H9 (cell line): ENCODE measurements around the gene FASTK. TPM values are rescaled to one million over a fixed set of nuclear protein-coding genes. Genes with fewer than 3 reads are reported as not detected.

ENCODE experiments used
- DNase-seq: peaks from one replicate; pipeline ENCODE4 v3.0.0-alpha.2; 2017
- H2AFZ ChIP-seq: one replicate; pipeline ENCODE4 v1.6.1; 2013; ENCODE audit warnings: mild to moderate bottlenecking, low read length, control low read depth, moderate library complexity
- H2AK5ac ChIP-seq: 2 replicates; pipeline ENCODE4 v1.6.1; 2013; ENCODE audit warnings: low read length, control low read depth, mixed read lengths; ENCODE audit not compliant: insufficient read length
- H2BK120ac ChIP-seq: one replicate; pipeline ENCODE4 v1.6.1; 2013; ENCODE audit warnings: low read depth, mild to moderate bottlenecking, low read length, control low read depth, inconsistent platforms; ENCODE audit not compliant: poor library complexity, severe bottlenecking
- H2BK12ac ChIP-seq: 2 replicates; pipeline ENCODE4 v1.6.1; 2013; ENCODE audit warnings: low read length, control low read depth, mixed read lengths, low read depth; ENCODE audit not compliant: insufficient read length
- H2BK15ac ChIP-seq: 2 replicates; pipeline ENCODE4 v1.6.1; 2013; ENCODE audit warnings: low read depth, low read length, control low read depth
- H2BK20ac ChIP-seq: one replicate; pipeline ENCODE4 v1.6.1; 2013; ENCODE audit warnings: low read depth, mild to moderate bottlenecking, low read length, control low read depth, inconsistent platforms; ENCODE audit not compliant: poor library complexity, severe bottlenecking
- H2BK5ac ChIP-seq: 2 replicates; pipeline ENCODE4 v1.6.1; 2013; ENCODE audit warnings: low read length, control low read depth, mixed read lengths; ENCODE audit not compliant: insufficient read length
- H3K14ac ChIP-seq: 2 replicates; pipeline ENCODE4 v1.6.1; 2013; ENCODE audit warnings: low read length, control low read depth; ENCODE audit not compliant: insufficient read depth
- H3K18ac ChIP-seq: 2 replicates; pipeline ENCODE4 v1.6.1; 2013; ENCODE audit warnings: low read depth, mild to moderate bottlenecking, mixed read lengths, low read length, control low read depth; ENCODE audit not compliant: insufficient read length
- H3K23ac ChIP-seq: 2 replicates; pipeline ENCODE4 v1.6.1; 2013; ENCODE audit warnings: low read length, control low read depth, mixed read lengths, low read depth; ENCODE audit not compliant: insufficient read length
- H3K23me2 ChIP-seq: 2 replicates; pipeline ENCODE4 v1.6.1; 2013; ENCODE audit warnings: low read depth, mild to moderate bottlenecking, mixed read lengths, low read length, control low read depth; ENCODE audit not compliant: insufficient read length, poor library complexity, severe bottlenecking
- H3K27ac ChIP-seq: 2 replicates; pipeline ENCODE4 v1.5.1; 2013; ENCODE audit warnings: low read length, control low read depth, mixed read lengths, low read depth; ENCODE audit not compliant: insufficient read length
- H3K27me3 ChIP-seq: 2 replicates; pipeline ENCODE4 v1.6.1; 2013; ENCODE audit warnings: low read length, control low read depth, inconsistent platforms; ENCODE audit not compliant: insufficient read depth
- H3K4ac ChIP-seq: 2 replicates; pipeline ENCODE4 v1.6.1; 2013; ENCODE audit warnings: low read depth, mild to moderate bottlenecking, control low read depth, inconsistent platforms, low read length, moderate library complexity
- H3K4me1 ChIP-seq: 2 replicates; pipeline ENCODE4 v1.6.1; 2013; ENCODE audit warnings: low read length, control low read depth, inconsistent platforms; ENCODE audit not compliant: insufficient read depth
- H3K4me2 ChIP-seq: 2 replicates; pipeline ENCODE4 v1.6.1; 2013; ENCODE audit warnings: low read length, control low read depth, mixed read lengths; ENCODE audit not compliant: insufficient read length, insufficient read depth
- H3K56ac ChIP-seq: 2 replicates; pipeline ENCODE4 v1.6.1; 2013; ENCODE audit warnings: low read depth, mild to moderate bottlenecking, mixed read lengths, low read length, control low read depth; ENCODE audit not compliant: insufficient read length
- H3K79me1 ChIP-seq: 2 replicates; pipeline ENCODE4 v1.6.1; 2013; ENCODE audit warnings: low read depth, mild to moderate bottlenecking, moderate library complexity, low read length, control low read depth, inconsistent platforms; ENCODE audit not compliant: insufficient read depth, poor library complexity, severe bottlenecking
- H3K79me2 ChIP-seq: 2 replicates; pipeline ENCODE4 v1.6.1; 2013; ENCODE audit warnings: low read length, control low read depth, inconsistent platforms; ENCODE audit not compliant: insufficient read depth
- H3K9ac ChIP-seq: 2 replicates; pipeline ENCODE4 v1.6.1; 2013; ENCODE audit warnings: low read length, control low read depth, mixed read lengths; ENCODE audit not compliant: insufficient read length; ENCODE audit errors: extremely low read depth
- H3K9me3 ChIP-seq: one replicate; pipeline ENCODE4 v1.6.1; 2013; ENCODE audit warnings: low read depth, low read length, inconsistent platforms; ENCODE audit not compliant: control insufficient read depth
- H3T11ph ChIP-seq: one replicate; pipeline ENCODE4 v1.6.1; 2013; ENCODE audit warnings: mild to moderate bottlenecking, low read length, control low read depth, inconsistent platforms
- H4K20me1 ChIP-seq: one replicate; pipeline ENCODE4 v1.6.1; 2013; ENCODE audit not compliant: control insufficient read depth, insufficient read length, insufficient read depth
- H4K5ac ChIP-seq: 2 replicates; pipeline ENCODE4 v1.6.1; 2013; ENCODE audit warnings: low read depth, mild to moderate bottlenecking, mixed read lengths, low read length, control low read depth; ENCODE audit not compliant: insufficient read length
- H4K8ac ChIP-seq: replicated peaks from 2 replicates; pipeline ENCODE4 v1.6.1; 2013; ENCODE audit warnings: low read length, control low read depth, mixed read lengths, low read depth; ENCODE audit not compliant: insufficient read length
- H4K91ac ChIP-seq: 2 replicates; pipeline ENCODE4 v1.6.1; 2013; ENCODE audit warnings: low read depth, mild to moderate bottlenecking, moderate library complexity, mixed read lengths, low read length, control low read depth; ENCODE audit not compliant: insufficient read length
- H3K27ac Mint-ChIP-seq, 3 experiments: 2 replicates in 2 of 3; 3 replicates in 1 of 3; pipeline ENCODE4 v1.8.0; 2020 to 2021; ENCODE audit warnings: mixed read lengths in 3 of 3, mild to moderate bottlenecking in 1 of 3, moderate library complexity in 1 of 3
- H3K27me3 Mint-ChIP-seq: 2 replicates; pipeline ENCODE4 v1.8.0; 2021; ENCODE audit warnings: low read depth, mild to moderate bottlenecking, moderate library complexity, mixed read lengths
- H3K36me3 Mint-ChIP-seq, 3 experiments: 2 replicates in 2 of 3; 3 replicates in 1 of 3; pipeline ENCODE4 v1.8.0; 2020 to 2021; ENCODE audit warnings: low read depth in 3 of 3, mixed read lengths in 3 of 3; ENCODE audit not compliant: insufficient read depth in 1 of 3
- H3K4me1 Mint-ChIP-seq, 2 experiments: 2 replicates each; pipeline ENCODE4 v1.8.0; 2020; ENCODE audit warnings: mixed read lengths in 2 of 2
- H3K4me3 Mint-ChIP-seq, 2 experiments: 2 replicates in 1 of 2; 3 replicates in 1 of 2; pipeline ENCODE4 v1.8.0; 2020 to 2021; ENCODE audit warnings: mild to moderate bottlenecking in 2 of 2, mixed read lengths in 2 of 2, moderate library complexity in 1 of 2
- H3K9me3 Mint-ChIP-seq, 2 experiments: 2 replicates in 1 of 2; 3 replicates in 1 of 2; pipeline ENCODE4 v1.8.0; 2020; ENCODE audit warnings: mild to moderate bottlenecking in 2 of 2, mixed read lengths in 2 of 2, moderate library complexity in 1 of 2
- WGBS: extraction: QIAGEN DNeasy Blood & Tissue Kit; methylation state at CpG from one replicate; pipeline ENCODE4 v1.1.7; 2013; ENCODE audit warnings: missing lambda C conversion rate, low lambda C conversion rate, mixed read lengths; ENCODE audit not compliant: insufficient read length; ENCODE audit errors: extremely low coverage; 5-methylcytosine and 5-hydroxymethylcytosine counted together
- total RNA-seq: library from RNA; stranded (reverse); gene quantifications from 2 replicates; pipeline ENCODE4 v1.2.1, GENCODE V29; 2021
- TF ChIP-seq, protein P1 (sequence below): fragments of 200-600 bp; sonication (generic); conservative IDR thresholded peaks from 3 replicates; pipeline ENCODE4 v1.8.0; 2021; ENCODE audit warnings: antibody characterized with exemption, mild to moderate bottlenecking

FASTK gene
- total RNA-seq, 1 experiment from 2014 or later, result 57.8 TPM

- no peak overlapping the region for H4K91ac ChIP-seq
- no peak overlapping the region for H4K8ac ChIP-seq
- no peaks in the 10 kb centered on the region for H3K9me3 ChIP-seq
- no peak overlapping the region for H3K4me3 Mint-ChIP-seq
- no CpG with 5 or more reads among the region's 17 CpGs for WGBS
- H3K23ac ChIP-seq, result no peak overlapping the region
- no peak overlapping the region for H3T11ph ChIP-seq
- peaks cover 44 to 73% (median 68%) of the 10 kb centered on the region in 3 experiments; a peak in 6 of 7 replicates for H3K36me3 Mint-ChIP-seq
- H2BK12ac ChIP-seq, result no peak overlapping the region
- H2AFZ ChIP-seq, result no peak overlapping the region
- no peak overlapping the region for H3K14ac ChIP-seq
- H3K27me3 Mint-ChIP-seq, result no peaks in the 10 kb centered on the region
- H3K79me2 ChIP-seq, result no peaks in the 10 kb centered on the region
- no peaks in the 10 kb centered on the region for H3K79me1 ChIP-seq
- peaks cover 11% of the 10 kb centered on the region in 2 experiments for H3K4me1 Mint-ChIP-seq
- H3K23me2 ChIP-seq, result no peaks in the 10 kb centered on the region
- no peak overlapping the region for H3K9ac ChIP-seq
- no peaks in the 10 kb centered on the region; the same call in 1 of the 2 replicates for H3K4me1 ChIP-seq
- H3K4me2 ChIP-seq, result no peak overlapping the region
- H3K27ac ChIP-seq, result no peak overlapping the region
- H2BK120ac ChIP-seq, result no peak overlapping the region
- H2AK5ac ChIP-seq, result no peak overlapping the region
- H3K27ac Mint-ChIP-seq, result peak overlapping the region in 1 of 3 experiments; percentile 70; a peak in 1 of 7 replicates
- no peak overlapping the region for H3K4ac ChIP-seq
- H3K56ac ChIP-seq, result no peak overlapping the region
- H2BK20ac ChIP-seq, result no peak overlapping the region
- H4K20me1 ChIP-seq, result no peaks in the 10 kb centered on the region
- H3K27me3 ChIP-seq, result no peaks in the 10 kb centered on the region
- H2BK5ac ChIP-seq, result no peak overlapping the region
- no peak overlapping the region for H2BK15ac ChIP-seq
- DNase-seq, result no peak
- H3K18ac ChIP-seq, result no peak overlapping the region
- TF ChIP-seq, protein P1, sequence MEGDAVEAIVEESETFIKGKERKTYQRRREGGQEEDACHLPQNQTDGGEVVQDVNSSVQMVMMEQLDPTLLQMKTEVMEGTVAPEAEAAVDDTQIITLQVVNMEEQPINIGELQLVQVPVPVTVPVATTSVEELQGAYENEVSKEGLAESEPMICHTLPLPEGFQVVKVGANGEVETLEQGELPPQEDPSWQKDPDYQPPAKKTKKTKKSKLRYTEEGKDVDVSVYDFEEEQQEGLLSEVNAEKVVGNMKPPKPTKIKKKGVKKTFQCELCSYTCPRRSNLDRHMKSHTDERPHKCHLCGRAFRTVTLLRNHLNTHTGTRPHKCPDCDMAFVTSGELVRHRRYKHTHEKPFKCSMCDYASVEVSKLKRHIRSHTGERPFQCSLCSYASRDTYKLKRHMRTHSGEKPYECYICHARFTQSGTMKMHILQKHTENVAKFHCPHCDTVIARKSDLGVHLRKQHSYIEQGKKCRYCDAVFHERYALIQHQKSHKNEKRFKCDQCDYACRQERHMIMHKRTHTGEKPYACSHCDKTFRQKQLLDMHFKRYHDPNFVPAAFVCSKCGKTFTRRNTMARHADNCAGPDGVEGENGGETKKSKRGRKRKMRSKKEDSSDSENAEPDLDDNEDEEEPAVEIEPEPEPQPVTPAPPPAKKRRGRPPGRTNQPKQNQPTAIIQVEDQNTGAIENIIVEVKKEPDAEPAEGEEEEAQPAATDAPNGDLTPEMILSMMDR, result no peak
- H3K9me3 Mint-ChIP-seq, result no peaks in the 10 kb centered on the region; a peak in 1 of 5 replicates
- no peak overlapping the region for H4K5ac ChIP-seq
Measured at GRCh38 chr7:151069841-151070573, 10.6 kb downstream of the FASTK start.
